GM19467 (cell line): ENCODE measurements around the gene SHF.

Source experiments
- ATAC-seq: cut with Tn5 transposase; IDR thresholded peaks from one replicate; pipeline ENCODE4 v1.9.1; 2021; ENCODE audit warnings: mild to moderate bottlenecking, moderate library complexity; ENCODE audit not compliant: unreplicated experiment

Gene SHF

GRCh38 chr15:45130291-45131000 is 57.3 kb downstream of the SHF start:
- no peak for ATAC-seq

- no peak for ATAC-seq
Observed at GRCh38 chr15:45129651-45130129, 58.1 kb downstream of the SHF start, which contains the start of the genes DUOX1 and DUOXA1. TSS of gene DUOX1 (plus strand) at chr15:45129994. CDS start at chr15:45131967, 1,973 bp downstream. TSS of gene DUOXA1 (minus strand) at chr15:45129879. CDS start at chr15:45123014, 6,865 bp downstream.

- no peak for ATAC-seq
Observed at GRCh38 chr15:45128971-45129639, 58.7 kb downstream of the SHF start.

- ATAC-seq, result no peak
Observed at GRCh38 chr15:45126535-45127158, 61.1 kb downstream of the SHF start.

GRCh38 chr15:45123397-45123796 is 64.4 kb downstream of the SHF start:
- no peak for ATAC-seq

GRCh38 chr15:45122719-45123118 is 65.0 kb downstream of the SHF start:
- ATAC-seq, result no peak

- no peak for ATAC-seq
Observed at GRCh38 chr15:45121706-45122417, 65.9 kb downstream of the SHF start.

- ATAC-seq, result no peak
Observed at GRCh38 chr15:45121020-45121419, 66.7 kb downstream of the SHF start.

GRCh38 chr15:45120081-45120972 is 67.4 kb downstream of the SHF start:
- ATAC-seq, result no peak

GRCh38 chr15:45118996-45119395 is 68.8 kb downstream of the SHF start:
- ATAC-seq, result no peak

GRCh38 chr15:45118131-45118588 is 69.6 kb downstream of the SHF start:
- ATAC-seq, result peak; percentile 89

GRCh38 chr15:45117308-45118130 is 70.2 kb downstream of the SHF start:
- no peak for ATAC-seq
